ENCODE results near the gene PLXND1. TPM values are rescaled to one million over a fixed set of nuclear protein-coding genes. Genes with fewer than 3 reads are reported as not detected.

PLXND1 gene
- total RNA-seq, 1 experiment from 2014 or later, result 26.3 TPM

DNA sequence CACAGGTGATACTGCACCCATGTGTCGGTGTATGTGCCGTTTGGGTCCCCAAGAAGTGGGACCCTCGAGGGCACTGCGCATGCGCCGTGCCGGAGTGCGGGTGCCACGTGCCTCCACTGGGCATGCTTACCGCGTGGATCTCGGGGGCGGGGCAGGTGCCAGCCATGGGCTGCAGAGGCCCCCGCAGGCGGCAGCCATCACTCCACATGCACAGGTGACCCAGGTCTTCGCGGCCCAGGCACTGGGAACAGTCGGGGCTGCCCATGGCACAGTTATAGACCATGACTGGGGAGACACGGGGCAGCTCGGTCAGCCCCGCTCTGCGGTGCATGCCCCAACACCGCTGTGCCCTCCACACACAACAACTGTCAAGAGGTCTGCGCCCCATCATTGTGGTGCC is 32.3 kb downstream of the PLXND1 start:
- Mint-ChIP-seq H3K27ac (ENCODE audit: unreplicated experiment) (no peak overlapping the region), H3K4me1 (ENCODE audit: low read depth, unreplicated experiment) (no peaks in the 10 kb centered on the region), H3K9me3 (ENCODE audit: unreplicated experiment) (no peaks in the 10 kb centered on the region), H3K36me3 (ENCODE audit: insufficient read depth, unreplicated experiment) (peaks cover 6% of the 10 kb centered on the region), H3K27me3 (ENCODE audit: insufficient read depth, unreplicated experiment) (no peaks in the 10 kb centered on the region), H3K4me3 (ENCODE audit: unreplicated experiment) (no peak overlapping the region)
- CTCF ChIA-PET, result no interaction called here
- Histone ChIP-seq H3K4me1 (no peaks in the 10 kb centered on the region), H3K9me3 (no peaks in the 10 kb centered on the region), H3K27me3 (replicated peaks; ENCODE audit: control insufficient read depth, insufficient read depth, low read length) (no peaks in the 10 kb centered on the region), H3K36me3 (ENCODE audit: control insufficient read depth, insufficient read depth, low read length) (no peaks in the 10 kb centered on the region), H3K4me3 (ENCODE audit: low read depth, low read length) (no peak overlapping the region)
- DNase-seq, result no peak
- TF ChIP-seq, protein P1, sequence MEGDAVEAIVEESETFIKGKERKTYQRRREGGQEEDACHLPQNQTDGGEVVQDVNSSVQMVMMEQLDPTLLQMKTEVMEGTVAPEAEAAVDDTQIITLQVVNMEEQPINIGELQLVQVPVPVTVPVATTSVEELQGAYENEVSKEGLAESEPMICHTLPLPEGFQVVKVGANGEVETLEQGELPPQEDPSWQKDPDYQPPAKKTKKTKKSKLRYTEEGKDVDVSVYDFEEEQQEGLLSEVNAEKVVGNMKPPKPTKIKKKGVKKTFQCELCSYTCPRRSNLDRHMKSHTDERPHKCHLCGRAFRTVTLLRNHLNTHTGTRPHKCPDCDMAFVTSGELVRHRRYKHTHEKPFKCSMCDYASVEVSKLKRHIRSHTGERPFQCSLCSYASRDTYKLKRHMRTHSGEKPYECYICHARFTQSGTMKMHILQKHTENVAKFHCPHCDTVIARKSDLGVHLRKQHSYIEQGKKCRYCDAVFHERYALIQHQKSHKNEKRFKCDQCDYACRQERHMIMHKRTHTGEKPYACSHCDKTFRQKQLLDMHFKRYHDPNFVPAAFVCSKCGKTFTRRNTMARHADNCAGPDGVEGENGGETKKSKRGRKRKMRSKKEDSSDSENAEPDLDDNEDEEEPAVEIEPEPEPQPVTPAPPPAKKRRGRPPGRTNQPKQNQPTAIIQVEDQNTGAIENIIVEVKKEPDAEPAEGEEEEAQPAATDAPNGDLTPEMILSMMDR (IDR thresholded peaks at IDR 0.05; ENCODE audit: insufficient read depth in 1 of 2, low read depth in 1 of 2, low read length in 1 of 2, severe bottlenecking in 1 of 2, unreplicated experiment in 1 of 2), result no peak
- POLR2A ChIA-PET, result no interaction called here
- BruUV-seq (replicated peaks), result no TSS peak
- intact Hi-C loops (cut with micrococcal nuclease; ENCODE audit: unreplicated experiment), result no loop called here

DNA sequence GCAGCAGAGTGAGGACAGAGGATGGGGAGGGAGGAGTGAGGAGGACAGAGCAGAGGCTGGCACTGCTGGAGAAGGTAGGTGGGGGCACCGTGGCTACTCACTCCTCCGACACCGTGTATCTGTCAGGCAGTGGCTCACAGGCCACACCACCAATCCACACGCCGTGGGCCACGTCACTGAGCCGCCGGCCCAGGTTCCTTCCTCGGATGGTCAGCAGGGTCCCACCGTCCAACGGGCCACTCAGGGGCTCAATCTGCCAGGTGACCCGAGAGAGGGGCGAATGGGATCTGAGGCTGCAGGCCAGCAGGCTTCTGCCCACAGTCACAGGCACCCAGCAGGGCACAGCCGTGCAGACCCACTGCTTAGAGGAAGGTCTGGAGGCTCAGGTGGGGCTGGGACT is 33.0 kb downstream of the PLXND1 start:
- intact Hi-C loops (cut with micrococcal nuclease; ENCODE audit: unreplicated experiment), result no loop called here
- Histone ChIP-seq H3K4me1 (no peaks in the 10 kb centered on the region), H3K27me3 (replicated peaks; ENCODE audit: control insufficient read depth, insufficient read depth, low read length) (no peaks in the 10 kb centered on the region), H3K9me3 (no peaks in the 10 kb centered on the region), H3K4me3 (ENCODE audit: low read depth, low read length) (no peak overlapping the region), H3K36me3 (ENCODE audit: control insufficient read depth, insufficient read depth, low read length) (no peaks in the 10 kb centered on the region)
- H3K4me1 Mint-ChIP-seq (ENCODE audit: low read depth, unreplicated experiment), result no peaks in the 10 kb centered on the region
- POLR2A ChIA-PET, result no interaction called here
- CTCF ChIA-PET, result no interaction called here
- TF ChIP-seq, protein P1 (IDR thresholded peaks at IDR 0.05; ENCODE audit: insufficient read depth in 1 of 2, low read depth in 1 of 2, low read length in 1 of 2, severe bottlenecking in 1 of 2, unreplicated experiment in 1 of 2), result no peak
- no peak overlapping the region for H3K4me3 Mint-ChIP-seq (ENCODE audit: unreplicated experiment)
- no peaks in the 10 kb centered on the region for H3K9me3 Mint-ChIP-seq (ENCODE audit: unreplicated experiment)
- no peak for DNase-seq
- H3K27me3 Mint-ChIP-seq (ENCODE audit: insufficient read depth, unreplicated experiment), result no peaks in the 10 kb centered on the region
- peaks cover 6% of the 10 kb centered on the region for H3K36me3 Mint-ChIP-seq (ENCODE audit: insufficient read depth, unreplicated experiment)
- BruUV-seq (replicated peaks), result no TSS peak
- no peak overlapping the region for H3K27ac Mint-ChIP-seq (ENCODE audit: unreplicated experiment)

DNA sequence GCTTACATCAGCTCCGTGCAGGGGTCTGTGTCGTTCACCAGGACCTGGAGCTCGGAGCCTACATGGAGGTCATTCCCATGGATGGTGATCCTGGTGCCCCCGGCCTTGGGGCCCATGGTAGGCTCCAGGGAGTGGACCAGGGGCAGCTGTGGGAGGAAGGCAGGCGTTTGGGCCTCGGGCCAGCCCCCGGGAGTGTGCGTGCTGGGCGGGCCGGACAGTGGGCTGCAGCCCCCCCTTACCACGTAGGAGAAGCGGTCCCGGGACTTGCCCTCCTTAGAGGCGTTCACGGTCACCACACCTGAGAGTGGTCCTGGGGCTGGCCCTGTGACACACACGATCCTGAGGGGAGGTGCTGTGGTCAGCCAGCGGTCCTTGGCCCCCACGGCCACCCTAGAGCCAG is 33.9 kb downstream of the PLXND1 start:
- Histone ChIP-seq H3K4me1 (no peaks in the 10 kb centered on the region), H3K36me3 (ENCODE audit: control insufficient read depth, insufficient read depth, low read length) (no peaks in the 10 kb centered on the region), H3K27me3 (replicated peaks; ENCODE audit: control insufficient read depth, insufficient read depth, low read length) (no peaks in the 10 kb centered on the region), H3K4me3 (ENCODE audit: low read depth, low read length) (no peak overlapping the region), H3K9me3 (no peaks in the 10 kb centered on the region)
- POLR2A ChIA-PET, result no interaction called here
- no peak for DNase-seq
- TF ChIP-seq, protein P1 (IDR thresholded peaks at IDR 0.05; ENCODE audit: insufficient read depth in 1 of 2, low read depth in 1 of 2, low read length in 1 of 2, severe bottlenecking in 1 of 2, unreplicated experiment in 1 of 2), result no peak
- no peaks in the 10 kb centered on the region for H3K27me3 Mint-ChIP-seq (ENCODE audit: insufficient read depth, unreplicated experiment)
- H3K4me3 Mint-ChIP-seq (ENCODE audit: unreplicated experiment), result no peak overlapping the region
- intact Hi-C loops (cut with micrococcal nuclease; ENCODE audit: unreplicated experiment), result no loop called here
- H3K27ac Mint-ChIP-seq (ENCODE audit: unreplicated experiment), result no peak overlapping the region
- no peaks in the 10 kb centered on the region for H3K9me3 Mint-ChIP-seq (ENCODE audit: unreplicated experiment)
- CTCF ChIA-PET, result no interaction called here
- BruUV-seq (replicated peaks), result no TSS peak
- no peaks in the 10 kb centered on the region for H3K4me1 Mint-ChIP-seq (ENCODE audit: low read depth, unreplicated experiment)
- H3K36me3 Mint-ChIP-seq (ENCODE audit: insufficient read depth, unreplicated experiment), result peaks cover 6% of the 10 kb centered on the region

All from Caco-2 (cell line).